Right lobe of liver (tissue), 4 donors: ENCODE measurements around the gene PRKCQ.

Source experiments
- POLR2A ChIP-seq: fragments of 450-650 bp; IDR thresholded peaks from one replicate; pipeline ENCODE4 v1.6.1; 2017; ENCODE audit warnings: antibody characterized with exemption, mild to moderate bottlenecking
- TF ChIP-seq, protein P1 (sequence below), 4 donors: fragments of 200-600 bp in 3 of 4; fragments of 450-650 bp in 1 of 4; IDR thresholded peaks; one replicate each; pipeline versions ENCODE4 v1.5.1 to v1.8.0; 2016 to 2022; ENCODE audit warnings: antibody characterized with exemption in 4 of 4, mild to moderate bottlenecking in 2 of 4
- donor health status: DM: no; HTN: no; CAD: no.
- donor health status: DM: no; HTN: no; CAD: no.
- donor health status: DM: no; HTN: yes; CAD: no.

DNA sequence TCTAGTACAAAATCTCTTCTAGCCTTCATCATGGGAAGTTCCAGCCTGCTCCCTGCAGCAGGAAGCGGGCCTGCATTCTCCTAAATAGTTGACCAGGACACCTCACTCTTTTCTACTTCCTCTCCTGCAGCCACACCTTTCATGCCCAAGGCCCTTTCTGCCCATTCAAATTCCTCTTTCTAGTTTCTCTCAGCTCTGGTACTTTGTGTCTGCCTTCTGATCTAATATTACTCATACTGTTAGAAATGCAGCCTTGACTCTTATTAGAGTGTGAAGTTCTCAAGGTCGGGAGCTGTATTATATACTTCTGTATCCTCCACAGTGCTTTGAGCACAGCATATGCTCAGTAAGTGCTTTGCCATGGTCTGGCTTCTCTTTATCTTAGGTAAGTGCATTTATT lies 103.1 kb downstream of the PRKCQ start:
- TF ChIP-seq, protein P1, sequence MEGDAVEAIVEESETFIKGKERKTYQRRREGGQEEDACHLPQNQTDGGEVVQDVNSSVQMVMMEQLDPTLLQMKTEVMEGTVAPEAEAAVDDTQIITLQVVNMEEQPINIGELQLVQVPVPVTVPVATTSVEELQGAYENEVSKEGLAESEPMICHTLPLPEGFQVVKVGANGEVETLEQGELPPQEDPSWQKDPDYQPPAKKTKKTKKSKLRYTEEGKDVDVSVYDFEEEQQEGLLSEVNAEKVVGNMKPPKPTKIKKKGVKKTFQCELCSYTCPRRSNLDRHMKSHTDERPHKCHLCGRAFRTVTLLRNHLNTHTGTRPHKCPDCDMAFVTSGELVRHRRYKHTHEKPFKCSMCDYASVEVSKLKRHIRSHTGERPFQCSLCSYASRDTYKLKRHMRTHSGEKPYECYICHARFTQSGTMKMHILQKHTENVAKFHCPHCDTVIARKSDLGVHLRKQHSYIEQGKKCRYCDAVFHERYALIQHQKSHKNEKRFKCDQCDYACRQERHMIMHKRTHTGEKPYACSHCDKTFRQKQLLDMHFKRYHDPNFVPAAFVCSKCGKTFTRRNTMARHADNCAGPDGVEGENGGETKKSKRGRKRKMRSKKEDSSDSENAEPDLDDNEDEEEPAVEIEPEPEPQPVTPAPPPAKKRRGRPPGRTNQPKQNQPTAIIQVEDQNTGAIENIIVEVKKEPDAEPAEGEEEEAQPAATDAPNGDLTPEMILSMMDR (IDR thresholded peaks at IDR 0.05): no peak
- no peak for TF ChIP-seq POLR2A
